IMR-90 (cell line): Measurements from ENCODE around the gene USP9X. TPM values are rescaled to one million over a fixed set of nuclear protein-coding genes. Genes with fewer than 3 reads are reported as not detected.

ENCODE experiments used
- ATAC-seq: fragments of 200-7000 bp; cut with Tn5 transposase; 2 replicates; pipeline ENCODE4 v1.9.1; 2020; ENCODE audit warnings: low read depth, mild to moderate bottlenecking, moderate library complexity
- BruUV-seq: library from RNA; stranded (reverse); fragments of 400-500 nt; replicated peaks from 2 replicates; lab custom pipeline; 2021; lab: Mats Ljungman, UMichigan
- CTCF ChIA-PET: fragments of 300-600 bp; formaldehyde crosslinking; extraction: SDS; loops from one replicate; lab custom pipeline; 2021; ENCODE audit warnings: antibody characterized with exemption; lab: Yijun Ruan, JAX
- POLR2A ChIA-PET: fragments of 300-600 bp; sonication (Branson Sonifier 250); formaldehyde crosslinking; loops from one replicate; lab custom pipeline; 2022; ENCODE audit warnings: antibody characterized with exemption; ENCODE audit not compliant: unreplicated experiment; lab: Charles Lee
- DNase-seq: peaks from one replicate; pipeline ENCODE4 v3.0.0; 2013
- H2AFZ ChIP-seq: replicated peaks from 2 replicates; pipeline ENCODE3; 2013; ENCODE audit warnings: low read length, mild to moderate bottlenecking; ENCODE audit not compliant: poor library complexity
- H2AK5ac ChIP-seq: 2 replicates; pipeline ENCODE4 v1.6.1; 2013; ENCODE audit warnings: low read depth, low read length, inconsistent platforms
- H2AK9ac ChIP-seq: replicated peaks from 2 replicates; pipeline ENCODE3; 2013; ENCODE audit warnings: mild to moderate bottlenecking, low read depth, low read length, moderate library complexity; ENCODE audit not compliant: poor library complexity
- H2BK120ac ChIP-seq: 2 replicates; pipeline ENCODE4 v1.6.1; 2013; ENCODE audit warnings: low read depth, low read length, inconsistent platforms
- H2BK15ac ChIP-seq: 3 replicates; pipeline ENCODE4 v1.6.1; 2013; ENCODE audit warnings: low read depth, low read length, inconsistent platforms
- H2BK20ac ChIP-seq: 2 replicates; pipeline ENCODE4 v1.6.1; 2013; ENCODE audit warnings: low read depth, mild to moderate bottlenecking, inconsistent platforms, low read length, moderate library complexity
- H2BK5ac ChIP-seq: 2 replicates; pipeline ENCODE4 v1.6.1; 2013; ENCODE audit warnings: mild to moderate bottlenecking, low read depth, low read length, inconsistent platforms; ENCODE audit not compliant: poor library complexity, severe bottlenecking
- H3K14ac ChIP-seq: replicated peaks from 2 replicates; pipeline ENCODE4 v1.6.1; 2013; ENCODE audit warnings: low read depth, low read length, inconsistent platforms
- H3K18ac ChIP-seq: 2 replicates; pipeline ENCODE4 v1.6.1; 2013; ENCODE audit warnings: low read depth, low read length, control low read depth
- H3K23ac ChIP-seq: 2 replicates; pipeline ENCODE4 v1.6.1; 2013; ENCODE audit warnings: low read depth, low read length, inconsistent platforms
- H3K27ac ChIP-seq: 2 replicates; pipeline ENCODE4 v1.5.1; 2013; ENCODE audit warnings: mild to moderate bottlenecking, control low read depth, low read length; ENCODE audit not compliant: insufficient read depth
- H3K27me3 ChIP-seq: 2 replicates; pipeline ENCODE4 v1.6.1; 2013; ENCODE audit warnings: low read length; ENCODE audit not compliant: control insufficient read depth, insufficient read depth
- H3K36me3 ChIP-seq: 2 replicates; pipeline ENCODE4 v1.6.1; 2013; ENCODE audit warnings: low read length, mixed read lengths; ENCODE audit not compliant: control insufficient read depth, insufficient read depth
- H3K4ac ChIP-seq: 2 replicates; pipeline ENCODE4 v1.6.1; 2013; ENCODE audit warnings: low read depth, low read length, inconsistent platforms
- H3K4me1 ChIP-seq: 2 replicates; pipeline ENCODE4 v1.6.1; 2013; ENCODE audit warnings: low read length, mixed read lengths; ENCODE audit not compliant: control insufficient read depth, insufficient read depth
- H3K4me2 ChIP-seq: 2 replicates; pipeline ENCODE4 v1.6.1; 2013; ENCODE audit warnings: low read depth, mild to moderate bottlenecking, control low read depth, low read length, moderate library complexity
- H3K4me3 ChIP-seq: 2 replicates; pipeline ENCODE4 v1.5.1; 2013; ENCODE audit warnings: low read depth, mild to moderate bottlenecking, control low read depth, low read length, moderate library complexity; ENCODE audit not compliant: insufficient read depth
- H3K56ac ChIP-seq: 2 replicates; pipeline ENCODE4 v1.6.1; 2013; ENCODE audit warnings: low read length, inconsistent platforms; ENCODE audit not compliant: insufficient read depth; ENCODE audit errors: extremely low read depth
- H3K79me1 ChIP-seq, 2 experiments: 2 replicates each; pipeline ENCODE4 v1.6.1; 2013; ENCODE audit warnings: low read length in 2 of 2, inconsistent platforms in 1 of 2, low read depth in 1 of 2
- H3K9ac ChIP-seq: 2 replicates; pipeline ENCODE4 v1.6.1; 2013; ENCODE audit warnings: low read depth, low read length, control low read depth
- H3K9me1 ChIP-seq: 2 replicates; pipeline ENCODE4 v1.6.1; 2013; ENCODE audit warnings: low read length, inconsistent platforms; ENCODE audit not compliant: insufficient read depth
- H3K9me3 ChIP-seq: 2 replicates; pipeline ENCODE4 v1.6.1; 2013; ENCODE audit warnings: low read length; ENCODE audit not compliant: control insufficient read depth, insufficient read depth
- H4K20me1 ChIP-seq: 2 replicates; pipeline ENCODE4 v1.6.1; 2013; ENCODE audit warnings: low read length, inconsistent platforms; ENCODE audit not compliant: insufficient read depth
- H4K5ac ChIP-seq: 2 replicates; pipeline ENCODE4 v1.6.1; 2013; ENCODE audit warnings: mild to moderate bottlenecking, low read depth, low read length, control low read depth
- H4K8ac ChIP-seq, 2 experiments: 2 replicates each; pipeline ENCODE4 v1.6.1; 2013; ENCODE audit warnings: low read depth in 2 of 2, low read length in 2 of 2, control low read depth in 1 of 2, inconsistent platforms in 1 of 2
- H4K91ac ChIP-seq: 2 replicates; pipeline ENCODE4 v1.6.1; 2013; ENCODE audit warnings: low read depth, low read length, inconsistent platforms; ENCODE audit not compliant: insufficient read depth
- BHLHE40 ChIP-seq: fragments of 150-350 bp; IDR thresholded peaks from 2 replicates; pipeline ENCODE4 v1.6.1; 2016; ENCODE audit warnings: mild to moderate bottlenecking, low read depth, low read length
- CEBPB ChIP-seq: IDR thresholded peaks from 2 replicates; pipeline ENCODE4 v1.6.1; 2012; ENCODE audit warnings: low read depth, low read length, improper control_type of control experiment
- CHD1 ChIP-seq: IDR thresholded peaks from 2 replicates; pipeline ENCODE4 v1.6.1; 2012; ENCODE audit warnings: low read depth, low read length, improper control_type of control experiment
- ELK1 ChIP-seq: fragments of 150-350 bp; IDR thresholded peaks from 2 replicates; pipeline ENCODE4 v1.6.1; 2016; ENCODE audit warnings: low read depth, mild to moderate bottlenecking, low read length, moderate library complexity, borderline replicate concordance
- FOS ChIP-seq: fragments of 150-350 bp; IDR thresholded peaks from 2 replicates; pipeline ENCODE4 v1.6.1; 2016; ENCODE audit warnings: low read depth, low read length
- MAFK ChIP-seq: IDR thresholded peaks from 2 replicates; pipeline ENCODE4 v1.6.1; 2012; ENCODE audit warnings: low read depth, low read length, improper control_type of control experiment
- MAZ ChIP-seq: IDR thresholded peaks from 2 replicates; pipeline ENCODE4 v1.6.1; 2012; ENCODE audit warnings: low read depth, mild to moderate bottlenecking, low read length, improper control_type of control experiment, moderate library complexity, borderline replicate concordance
- MXI1 ChIP-seq: IDR thresholded peaks from 2 replicates; pipeline ENCODE4 v1.6.1; 2012; ENCODE audit warnings: low read depth, mild to moderate bottlenecking, low read length, moderate library complexity, borderline replicate concordance
- NFE2L2 ChIP-seq: fragments of 150-350 bp; IDR thresholded peaks from 2 replicates; pipeline ENCODE4 v1.6.1; 2016; ENCODE audit warnings: low read depth, mild to moderate bottlenecking, low read length
- POLR2A ChIP-seq: IDR thresholded peaks from 2 replicates; pipeline ENCODE4 v1.6.1; 2012; ENCODE audit warnings: mild to moderate bottlenecking, low read depth, low read length
- RAD21 ChIP-seq: IDR thresholded peaks from 2 replicates; pipeline ENCODE4 v1.6.1; 2012; ENCODE audit warnings: low read length, improper control_type of control experiment
- RCOR1 ChIP-seq: IDR thresholded peaks from 2 replicates; pipeline ENCODE4 v1.6.1; 2012; ENCODE audit warnings: mild to moderate bottlenecking, low read length, improper control_type of control experiment; ENCODE audit not compliant: insufficient replicate concordance
- RFX5 ChIP-seq: IDR thresholded peaks from 2 replicates; pipeline ENCODE4 v1.8.0; 2012; ENCODE audit warnings: low read depth, mild to moderate bottlenecking, low read length, moderate library complexity
- SMC3 ChIP-seq: fragments of 150-350 bp; IDR thresholded peaks from 2 replicates; pipeline ENCODE4 v1.6.1; 2016; ENCODE audit warnings: low read depth, mild to moderate bottlenecking, antibody characterized with exemption, low read length, moderate library complexity
- WGBS, 2 experiments: methylation state at CpG; one replicate each; pipeline versions ENCODE4 v1.1.5 to v1.1.7; 2013; ENCODE audit warnings: missing lambda C conversion rate in 2 of 2; ENCODE audit not compliant: insufficient read length in 1 of 2; ENCODE audit errors: extremely low coverage in 2 of 2; 5-methylcytosine and 5-hydroxymethylcytosine counted together
- dilution Hi-C: fragments of 300-500 bp; cut with HindIII; formaldehyde crosslinking; loops from one replicate; pipeline ENCODE4 v1.14.3; 2018; ENCODE audit warnings: low sequenced_read_pairs; ENCODE audit not compliant: unreplicated experiment
- in situ Hi-C: fragments of 300-500 bp; cut with MboI; formaldehyde crosslinking; loops from 3 replicates; pipeline ENCODE4 v1.14.3; 2019; ENCODE audit warnings: low sequenced_read_pairs, inconsistent platforms, mixed read lengths
- intact Hi-C: fragments of 100-400 bp; cut with micrococcal nuclease; formaldehyde crosslinking; loops from 2 replicates; pipeline ENCODE4 v1.10.0; 2022
- polyA plus RNA-seq, 3 experiments: library from polyadenylated mRNA; depleted of rRNA; stranded (reverse); fragments of >200 nt; gene quantifications; 2 replicates each; pipeline ENCODE4 v1.2.3, GENCODE V29; 2012; ENCODE audit warnings: low replicate concordance in 1 of 3
- total RNA-seq: library from RNA; depleted of rRNA; stranded (reverse); fragments of >200 nt; gene quantifications from 2 replicates; pipeline ENCODE4 v1.2.3, GENCODE V29; 2012
- TF ChIP-seq, protein P1 (sequence below): conservative IDR thresholded peaks from 2 replicates; pipeline ENCODE4 v1.5.1; 2012; ENCODE audit warnings: mild to moderate bottlenecking, low read depth, low read length, improper control_type of control experiment
- TF ChIP-seq, protein P2 (sequence below): fragments of 150-350 bp; IDR thresholded peaks from 2 replicates; pipeline ENCODE4 v1.6.1; 2017; ENCODE audit warnings: mild to moderate bottlenecking, antibody characterized with exemption, low read length, low read depth

USP9X gene
- total and polyA plus RNA-seq, 2 of the 4 experiments (the other 2 are of a cell fraction), result 17.5 to 104 TPM

DNA sequence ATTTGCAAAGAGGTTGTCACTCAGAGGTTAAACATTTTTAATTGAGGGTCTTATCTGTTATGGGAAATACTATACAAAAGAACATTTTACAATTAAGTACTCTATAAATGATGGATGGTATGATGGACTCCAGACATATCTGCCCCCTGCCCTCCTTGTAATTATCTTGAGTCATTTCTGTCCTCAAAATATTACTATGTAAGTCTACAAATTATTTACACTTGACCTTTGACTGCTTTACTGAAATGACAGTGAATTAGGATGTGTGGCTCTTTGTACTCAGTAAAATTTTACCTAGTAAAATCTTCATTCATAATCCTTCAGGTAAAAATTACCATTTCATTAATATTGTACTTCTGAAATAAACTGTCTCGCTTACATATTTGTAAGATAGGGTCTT, 46.5 kb downstream of the USP9X start:
- in situ Hi-C loops (no loop called here), intact Hi-C loops (no loop called here), dilution Hi-C loops (no loop called here)
- DNase-seq (no peak), ATAC-seq (no peak)
- Histone ChIP-seq H3K9ac (no peak overlapping the region), H3K56ac (no peak overlapping the region), H3K36me3 (peaks cover 15% of the 10 kb centered on the region), H3K27ac (no peak overlapping the region), H3K79me1 (peaks cover 0 to 11% of the 10 kb centered on the region in 2 experiments; a peak in 2 of 4 replicates), H3K27me3 (no peaks in the 10 kb centered on the region), H4K5ac (no peak overlapping the region), H4K91ac (no peak overlapping the region), H2AFZ (no peak overlapping the region), H3K4me1 (0 out of 2 replicates have a peak, but pooled peaks cover 2% of the 10 kb centered on the region), H2AK9ac (no peak overlapping the region), H2BK5ac (no peak overlapping the region), H4K20me1 (peaks cover 10% of the 10 kb centered on the region), H3K9me1 (peaks cover 2% of the 10 kb centered on the region; the same call in 1 of the 2 replicates), H2BK15ac (no peak overlapping the region), H3K4me3 (no peak overlapping the region), H2BK20ac (no peak overlapping the region), H4K8ac (no peak overlapping the region), H3K4me2 (no peak overlapping the region), H3K14ac (no peak overlapping the region), H3K9me3 (no peaks in the 10 kb centered on the region), H3K23ac (no peak overlapping the region), H3K18ac (no peak overlapping the region), H3K4ac (no peak overlapping the region), H2BK120ac (no peak overlapping the region), H2AK5ac (no peak overlapping the region)
- CTCF ChIA-PET, result no interaction called here
- no TSS peak for BruUV-seq
- POLR2A ChIA-PET, result interaction anchor here (1.0 kb wide), 1 partner anchor 46 kb away, joined by 4 read pairs; no protein-coding TSS in a partner anchor
- TF ChIP-seq POLR2A, result no peak
- TF ChIP-seq ELK1, result no peak
- no peak for TF ChIP-seq SMC3
- TF ChIP-seq BHLHE40, result no peak
- TF ChIP-seq CEBPB, result no peak
- no peak for TF ChIP-seq RAD21
- no peak for TF ChIP-seq RCOR1
- TF ChIP-seq, protein P1, sequence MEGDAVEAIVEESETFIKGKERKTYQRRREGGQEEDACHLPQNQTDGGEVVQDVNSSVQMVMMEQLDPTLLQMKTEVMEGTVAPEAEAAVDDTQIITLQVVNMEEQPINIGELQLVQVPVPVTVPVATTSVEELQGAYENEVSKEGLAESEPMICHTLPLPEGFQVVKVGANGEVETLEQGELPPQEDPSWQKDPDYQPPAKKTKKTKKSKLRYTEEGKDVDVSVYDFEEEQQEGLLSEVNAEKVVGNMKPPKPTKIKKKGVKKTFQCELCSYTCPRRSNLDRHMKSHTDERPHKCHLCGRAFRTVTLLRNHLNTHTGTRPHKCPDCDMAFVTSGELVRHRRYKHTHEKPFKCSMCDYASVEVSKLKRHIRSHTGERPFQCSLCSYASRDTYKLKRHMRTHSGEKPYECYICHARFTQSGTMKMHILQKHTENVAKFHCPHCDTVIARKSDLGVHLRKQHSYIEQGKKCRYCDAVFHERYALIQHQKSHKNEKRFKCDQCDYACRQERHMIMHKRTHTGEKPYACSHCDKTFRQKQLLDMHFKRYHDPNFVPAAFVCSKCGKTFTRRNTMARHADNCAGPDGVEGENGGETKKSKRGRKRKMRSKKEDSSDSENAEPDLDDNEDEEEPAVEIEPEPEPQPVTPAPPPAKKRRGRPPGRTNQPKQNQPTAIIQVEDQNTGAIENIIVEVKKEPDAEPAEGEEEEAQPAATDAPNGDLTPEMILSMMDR, result no peak
- no peak for TF ChIP-seq CHD1
- TF ChIP-seq NFE2L2, result no peak
- TF ChIP-seq, protein P2, sequence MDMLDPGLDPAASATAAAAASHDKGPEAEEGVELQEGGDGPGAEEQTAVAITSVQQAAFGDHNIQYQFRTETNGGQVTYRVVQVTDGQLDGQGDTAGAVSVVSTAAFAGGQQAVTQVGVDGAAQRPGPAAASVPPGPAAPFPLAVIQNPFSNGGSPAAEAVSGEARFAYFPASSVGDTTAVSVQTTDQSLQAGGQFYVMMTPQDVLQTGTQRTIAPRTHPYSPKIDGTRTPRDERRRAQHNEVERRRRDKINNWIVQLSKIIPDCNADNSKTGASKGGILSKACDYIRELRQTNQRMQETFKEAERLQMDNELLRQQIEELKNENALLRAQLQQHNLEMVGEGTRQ, result no peak
- no peak for TF ChIP-seq FOS
- no peak for TF ChIP-seq MAFK
- TF ChIP-seq MAZ, result no peak
- no peak for TF ChIP-seq RFX5
- TF ChIP-seq MXI1, result no peak
- WGBS, 2 experiments, result no CpG with 5 or more reads among the region's 1 CpG
